ENCODE measurements around the gene C1orf185. TPM values are rescaled to one million over a fixed set of nuclear protein-coding genes. Genes with fewer than 3 reads are reported as not detected.

Gene C1orf185
- total and polyA plus RNA-seq, 9 of the 15 experiments (the other 6 are each of a cell fraction or from before 2014, with no cell fraction given) = not detected

- H3K4me3 ChIP-seq = no peak overlapping the region
- H4K20me1 ChIP-seq (replicated peaks; ENCODE audit: control insufficient read depth, insufficient read depth, low read length) = no peaks in the 10 kb centered on the region
- DNase-seq (ENCODE audit: extremely low read depth in 1 of 4, low spot score in 3 of 4) (no peak), ATAC-seq (no peak), FAIRE-seq (no peak)
- WGBS (ENCODE audit: insufficient coverage, low coverage, missing lambda C conversion rate) = 0% methylated on average over 2 of the region's 2 CpGs
- ChIA-PET CTCF (ENCODE audit: low intra/inter-chr PET ratio) (no interaction called here), POLR2A (interaction anchor here (1.5 kb wide), 1 partner anchor 10 kb away, joined by 4 read pairs; no protein-coding TSS in a partner anchor)
- H3K27me3 ChIP-seq (ENCODE audit: control insufficient read depth in 2 of 2, insufficient read depth in 2 of 2, low read length in 2 of 2) = no peaks in the 10 kb centered on the region; a peak in 1 of 5 replicates
- BruUV-seq (replicated peaks) = no TSS peak
- peaks cover 0 to 5% of the 10 kb centered on the region in 2 experiments; a peak in 1 of 5 replicates for H3K4me1 ChIP-seq (replicated peaks in 1 of 2; ENCODE audit: control insufficient read depth in 2 of 2, insufficient read depth in 2 of 2, low read length in 2 of 2)
- no peak overlapping the region for H3K4me2 ChIP-seq (ENCODE audit: insufficient read depth, low read length)
- intact Hi-C loops (cut with micrococcal nuclease) (no loop called here), in situ Hi-C loops (cut with MboI) (loop anchor here (25.0 kb wide), 1 partner anchor 699 kb away; no protein-coding TSS in a partner anchor)
- H3K27ac ChIP-seq (ENCODE audit: extremely low read depth, low read depth, low read length) = no peak overlapping the region
- no peak overlapping the region for H3K9ac ChIP-seq (ENCODE audit: insufficient read depth in 1 of 2, low read depth in 2 of 2, low read length in 2 of 2)
- no peak overlapping the region for H2AFZ ChIP-seq (ENCODE audit: low read depth, low read length)
- H3K9me3 ChIP-seq (replicated peaks; ENCODE audit: control insufficient read depth, insufficient read depth, low read depth, low read length) = no peaks in the 10 kb centered on the region
- H3K9me1 ChIP-seq (ENCODE audit: control insufficient read depth, insufficient read depth, low read length) = no peaks in the 10 kb centered on the region
- H3K79me2 ChIP-seq (ENCODE audit: control insufficient read depth, insufficient read depth, low read length) = no peaks in the 10 kb centered on the region
- H3K36me3 ChIP-seq (ENCODE audit: control insufficient read depth, insufficient read depth, low read length) = no peaks in the 10 kb centered on the region
- TF ChIP-seq TAF1 (IDR thresholded peaks at IDR 0.05; ENCODE audit: control insufficient read depth, extremely low read depth, insufficient read depth, low read length, severe bottlenecking) (no peak), SRSF7 (optimal IDR thresholded peaks at IDR 0.05; ENCODE audit: low read depth, low read length) (no peak), ZNF311 (CRISPR knock-in tag; IDR thresholded peaks at IDR 0.05) (no peak), ZNF232 (CRISPR knock-in tag; IDR thresholded peaks at IDR 0.05) (no peak), KHSRP (IDR thresholded peaks at IDR 0.05) (no peak), ZHX1 (conservative IDR thresholded peaks at IDR 0.05; ENCODE audit: low read length) (no peak), SIRT6 (IDR thresholded peaks at IDR 0.05; ENCODE audit: low read depth, low read length) (no peak), VEZF1 (CRISPR knock-in tag; IDR thresholded peaks at IDR 0.05) (no peak), SLC30A9 (CRISPR knock-in tag; IDR thresholded peaks at IDR 0.05) (no peak), RCOR1 (IDR thresholded peaks at IDR 0.05; ENCODE audit: borderline replicate concordance in 1 of 2, low read depth in 2 of 2, low read length in 2 of 2) (no peak), KLF1 (tag; IDR thresholded peaks at IDR 0.05) (no peak), THRAP3 (IDR thresholded peaks at IDR 0.05; ENCODE audit: borderline replicate concordance) (no peak), HOXB6 (CRISPR knock-in tag; IDR thresholded peaks at IDR 0.05; ENCODE audit: borderline replicate concordance) (no peak), STAG1 (CRISPR knock-in tag; IDR thresholded peaks at IDR 0.05; ENCODE audit: borderline replicate concordance) (no peak), MTA3 (IDR thresholded peaks at IDR 0.05; ENCODE audit: borderline replicate concordance) (no peak)
Observed at GRCh38 chr1:51061231-51061918, 40.7 kb upstream of the C1orf185 start.

Data from K562 (cell line).